ENCODE results near the gene HIGD1C. TPM values are rescaled to one million over a fixed set of nuclear protein-coding genes. Genes with fewer than 3 reads are reported as not detected.
"Not testable (repeated sequence)": the region's sequence is repeated elsewhere in the genome, so short reads cannot be mapped to it uniquely, and the experiment has no call there.

Gene HIGD1C
- total RNA-seq, 1 donor from 2014 or later: not detected

GRCh38 chr12:50949801-50950302 is 2.5 kb upstream of the HIGD1C start:
- Histone ChIP-seq H3K4me3 (no peak overlapping the region), H3K27me3 (ENCODE audit: low read depth) (no peaks in the 10 kb centered on the region), H3K4me1 (peaks cover 9% of the 10 kb centered on the region), H3K27ac (replicated peaks) (no peak overlapping the region), H3K36me3 (peaks cover 3% of the 10 kb centered on the region), H3K9me3 (replicated peaks) (no peaks in the 10 kb centered on the region)
- DNase-seq: no peak
- intact Hi-C loops (cut with micrococcal nuclease): no loop called here
- TF ChIP-seq, protein P1, sequence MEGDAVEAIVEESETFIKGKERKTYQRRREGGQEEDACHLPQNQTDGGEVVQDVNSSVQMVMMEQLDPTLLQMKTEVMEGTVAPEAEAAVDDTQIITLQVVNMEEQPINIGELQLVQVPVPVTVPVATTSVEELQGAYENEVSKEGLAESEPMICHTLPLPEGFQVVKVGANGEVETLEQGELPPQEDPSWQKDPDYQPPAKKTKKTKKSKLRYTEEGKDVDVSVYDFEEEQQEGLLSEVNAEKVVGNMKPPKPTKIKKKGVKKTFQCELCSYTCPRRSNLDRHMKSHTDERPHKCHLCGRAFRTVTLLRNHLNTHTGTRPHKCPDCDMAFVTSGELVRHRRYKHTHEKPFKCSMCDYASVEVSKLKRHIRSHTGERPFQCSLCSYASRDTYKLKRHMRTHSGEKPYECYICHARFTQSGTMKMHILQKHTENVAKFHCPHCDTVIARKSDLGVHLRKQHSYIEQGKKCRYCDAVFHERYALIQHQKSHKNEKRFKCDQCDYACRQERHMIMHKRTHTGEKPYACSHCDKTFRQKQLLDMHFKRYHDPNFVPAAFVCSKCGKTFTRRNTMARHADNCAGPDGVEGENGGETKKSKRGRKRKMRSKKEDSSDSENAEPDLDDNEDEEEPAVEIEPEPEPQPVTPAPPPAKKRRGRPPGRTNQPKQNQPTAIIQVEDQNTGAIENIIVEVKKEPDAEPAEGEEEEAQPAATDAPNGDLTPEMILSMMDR (IDR thresholded peaks at IDR 0.05; ENCODE audit: borderline replicate concordance): no peak

DNA sequence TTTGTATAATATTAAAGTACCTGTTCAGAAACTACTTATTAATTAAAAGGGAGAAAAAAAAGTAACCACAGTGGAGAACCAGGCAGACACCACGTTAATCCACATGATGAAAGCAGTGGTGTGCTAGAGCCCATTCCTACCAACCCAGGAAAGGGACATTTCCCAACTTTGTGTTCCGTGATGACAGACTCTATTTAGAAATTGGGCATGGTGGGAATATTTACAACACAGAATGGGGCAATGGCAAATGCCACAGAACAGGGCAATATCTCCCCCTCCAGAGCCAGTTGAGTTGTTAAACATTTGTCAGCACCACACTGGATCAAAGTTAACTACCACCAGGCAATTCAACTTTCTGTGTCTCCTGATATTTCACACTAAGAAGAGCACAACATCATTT is 1.2 kb upstream of the HIGD1C start:
- no peak for DNase-seq
- TF ChIP-seq, protein P1 (IDR thresholded peaks at IDR 0.05; ENCODE audit: borderline replicate concordance): no peak

DNA sequence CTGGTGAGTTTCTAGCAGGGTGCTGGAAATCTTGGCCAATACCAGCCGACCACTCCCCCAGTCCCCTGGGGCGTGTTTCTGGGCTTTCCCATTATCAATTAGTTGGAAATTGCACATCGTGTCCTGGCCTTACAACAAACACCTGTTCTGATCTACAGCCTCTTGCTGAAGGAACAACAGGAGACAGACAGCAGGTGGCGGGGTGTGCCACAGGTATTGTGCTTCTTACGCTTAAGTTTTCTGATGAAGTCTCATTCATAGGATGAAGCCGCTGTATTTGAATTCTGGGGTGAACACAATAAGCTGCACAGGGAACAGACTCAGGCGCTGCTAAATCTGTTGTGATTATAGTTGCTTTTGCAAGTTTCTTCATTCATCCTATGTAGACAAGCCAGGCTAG is 703 bp downstream of the HIGD1C start:
- peaks cover 3% of the 10 kb centered on the region for H3K36me3 ChIP-seq
- DNase-seq: no peak
- intact Hi-C loops (cut with micrococcal nuclease): no loop called here
- TF ChIP-seq, protein P1 (IDR thresholded peaks at IDR 0.05; ENCODE audit: borderline replicate concordance): no peak
- no peak overlapping the region for H3K27ac ChIP-seq (replicated peaks)
- peaks cover 4% of the 10 kb centered on the region for H3K4me1 ChIP-seq
- H3K27me3 ChIP-seq (ENCODE audit: low read depth): no peaks in the 10 kb centered on the region
- H3K4me3 ChIP-seq: no peak overlapping the region
- no peaks in the 10 kb centered on the region for H3K9me3 ChIP-seq (replicated peaks)

More for the DNA sequence above, 1.2 kb upstream of the HIGD1C start:
- no peak overlapping the region for H3K27ac ChIP-seq (replicated peaks)
- intact Hi-C loops (cut with micrococcal nuclease): no loop called here
- no peaks in the 10 kb centered on the region for H3K27me3 ChIP-seq (ENCODE audit: low read depth)
- no peak overlapping the region for H3K4me3 ChIP-seq
- H3K36me3 ChIP-seq: peaks cover 3% of the 10 kb centered on the region
- H3K4me1 ChIP-seq: peaks cover 9% of the 10 kb centered on the region
- H3K9me3 ChIP-seq (replicated peaks): no peaks in the 10 kb centered on the region

- H3K36me3 ChIP-seq; H3K9me3 ChIP-seq (replicated peaks); H3K4me1 ChIP-seq; DNase-seq; H3K27ac ChIP-seq (replicated peaks); H3K27me3 ChIP-seq (ENCODE audit: low read depth); intact Hi-C loops (cut with micrococcal nuclease); H3K4me3 ChIP-seq: not testable (repeated sequence)
Observed at GRCh38 chr12:50954789-50955188, 2.4 kb downstream of the HIGD1C start.

GRCh38 chr12:50955288-50955687 is 2.9 kb downstream of the HIGD1C start:
- Histone ChIP-seq H3K27ac (replicated peaks) (no peak overlapping the region), H3K9me3 (replicated peaks) (no peaks in the 10 kb centered on the region), H3K4me1 (no peaks in the 10 kb centered on the region), H3K36me3 (peaks cover 3% of the 10 kb centered on the region), H3K27me3 (ENCODE audit: low read depth) (no peaks in the 10 kb centered on the region), H3K4me3 (no peak overlapping the region)
- intact Hi-C loops (cut with micrococcal nuclease): no loop called here
- TF ChIP-seq, protein P1 (IDR thresholded peaks at IDR 0.05; ENCODE audit: borderline replicate concordance): no peak
- DNase-seq: no peak

- Histone ChIP-seq H3K4me3 (no peak overlapping the region), H3K27me3 (ENCODE audit: low read depth) (no peaks in the 10 kb centered on the region), H3K36me3 (peaks cover 3% of the 10 kb centered on the region), H3K4me1 (no peaks in the 10 kb centered on the region), H3K27ac (replicated peaks) (no peak overlapping the region), H3K9me3 (replicated peaks) (no peaks in the 10 kb centered on the region)
- DNase-seq: no peak
- intact Hi-C loops (cut with micrococcal nuclease): no loop called here
- TF ChIP-seq, protein P1 (IDR thresholded peaks at IDR 0.05; ENCODE audit: borderline replicate concordance): no peak
Observed at GRCh38 chr12:50955697-50956096, 3.4 kb downstream of the HIGD1C start.
